Measurements from ENCODE around the gene PACSIN1.

DNA sequence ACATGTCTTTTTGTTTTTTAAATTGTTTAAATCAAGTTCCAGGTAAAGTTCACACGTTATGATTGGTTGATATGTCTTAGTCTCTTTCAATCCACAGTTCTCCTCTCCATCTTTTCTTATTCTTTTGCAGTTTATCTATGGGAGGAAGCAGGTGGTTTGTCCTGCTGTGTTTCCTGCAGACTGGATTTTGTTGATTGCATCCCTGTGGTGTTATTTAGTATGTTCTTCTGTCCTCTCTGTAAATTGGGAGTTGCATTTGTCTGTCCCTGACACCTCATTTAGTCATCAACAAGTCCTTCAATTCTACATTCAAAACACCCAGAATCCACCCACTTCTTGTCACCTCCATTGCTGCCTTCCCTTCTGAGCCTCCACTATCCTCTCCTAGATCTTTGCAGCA lies 8.1 kb downstream of the PACSIN1 start:
- TF ChIP-seq, protein P1, sequence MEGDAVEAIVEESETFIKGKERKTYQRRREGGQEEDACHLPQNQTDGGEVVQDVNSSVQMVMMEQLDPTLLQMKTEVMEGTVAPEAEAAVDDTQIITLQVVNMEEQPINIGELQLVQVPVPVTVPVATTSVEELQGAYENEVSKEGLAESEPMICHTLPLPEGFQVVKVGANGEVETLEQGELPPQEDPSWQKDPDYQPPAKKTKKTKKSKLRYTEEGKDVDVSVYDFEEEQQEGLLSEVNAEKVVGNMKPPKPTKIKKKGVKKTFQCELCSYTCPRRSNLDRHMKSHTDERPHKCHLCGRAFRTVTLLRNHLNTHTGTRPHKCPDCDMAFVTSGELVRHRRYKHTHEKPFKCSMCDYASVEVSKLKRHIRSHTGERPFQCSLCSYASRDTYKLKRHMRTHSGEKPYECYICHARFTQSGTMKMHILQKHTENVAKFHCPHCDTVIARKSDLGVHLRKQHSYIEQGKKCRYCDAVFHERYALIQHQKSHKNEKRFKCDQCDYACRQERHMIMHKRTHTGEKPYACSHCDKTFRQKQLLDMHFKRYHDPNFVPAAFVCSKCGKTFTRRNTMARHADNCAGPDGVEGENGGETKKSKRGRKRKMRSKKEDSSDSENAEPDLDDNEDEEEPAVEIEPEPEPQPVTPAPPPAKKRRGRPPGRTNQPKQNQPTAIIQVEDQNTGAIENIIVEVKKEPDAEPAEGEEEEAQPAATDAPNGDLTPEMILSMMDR (IDR thresholded peaks at IDR 0.05), result no peak
- TF ChIP-seq POLR2A (IDR thresholded peaks at IDR 0.05), result no peak
